HCT116 (cell line): ENCODE measurements around the gene DGAT2. TPM values are rescaled to one million over a fixed set of nuclear protein-coding genes. Genes with fewer than 3 reads are reported as not detected.

Source experiments
- ATAC-seq: fragments of 200-7000 bp; cut with Tn5 transposase; 2 replicates; pipeline ENCODE4 v1.9.1; 2020; ENCODE audit warnings: mild to moderate bottlenecking, moderate library complexity
- BruUV-seq: library from RNA; stranded (reverse); fragments of 400-500 nt; replicated peaks from 2 replicates; lab custom pipeline; 2021; lab: Mats Ljungman, UMichigan
- CTCF ChIA-PET: fragments of 300-600 bp; sonication (Branson Sonifier 250); formaldehyde crosslinking; loops from one replicate; lab custom pipeline; 2021; ENCODE audit warnings: antibody characterized with exemption; lab: Charles Lee
- POLR2A ChIA-PET: fragments of 300-600, 350-600 bp; sonication (Branson Sonifier 250); formaldehyde crosslinking; loops from one replicate; lab custom pipeline; 2021; ENCODE audit warnings: antibody characterized with exemption; lab: Charles Lee
- RAD21 ChIA-PET, 2 experiments: fragments of 300-600 bp; sonication (Branson Sonifier 250); formaldehyde crosslinking; loops; one replicate each; lab custom pipeline; 2023; ENCODE audit warnings: low total read pairs in 2 of 2; ENCODE audit not compliant: uncharacterized antibody in 2 of 2, unreplicated experiment in 2 of 2, low non-redundant PET in 1 of 2; lab: Charles Lee
- DNase-seq: peaks from one replicate; pipeline ENCODE4 v3.0.0-alpha.2; 2010; ENCODE audit warnings: low read depth, low spot score
- H2AFZ ChIP-seq: fragments of 200-600 bp; shearing (Covaris generic), sonication (generic); 2 replicates; pipeline ENCODE4 v1.6.1; 2017; ENCODE audit warnings: low read depth, mixed run types, mixed read lengths, antibody characterized with exemption, low read length; ENCODE audit not compliant: poor library complexity, severe bottlenecking
- H3K27ac ChIP-seq: 2 replicates; pipeline ENCODE4 v1.5.1; 2012; ENCODE audit warnings: low read depth, low read length
- H3K27me3 ChIP-seq: fragments of 200-600 bp; sonication (generic); 2 replicates; pipeline ENCODE4 v1.6.1; 2016; ENCODE audit warnings: mixed run types, low read length, mixed read lengths; ENCODE audit not compliant: insufficient read depth
- H3K36me3 ChIP-seq, 2 experiments: fragments of 200-500 bp in 1 of 2; fragments of 200-600 bp in 1 of 2; sonication (Bioruptor generic) in 1 of 2; sonication (generic) in 1 of 2; 2 replicates each; pipeline versions ENCODE4 v1.5.1 to v1.6.1; 2014 to 2016; ENCODE audit warnings: low read length in 2 of 2, inconsistent platforms in 1 of 2, mixed read lengths in 1 of 2, mixed run types in 1 of 2; ENCODE audit not compliant: insufficient read depth in 2 of 2, control insufficient read depth in 1 of 2
- H3K4me1 ChIP-seq, 2 experiments: fragments of 200-600 bp in 1 of 2; sonication (generic) in 1 of 2; 2 replicates each; pipeline versions ENCODE4 v1.5.1 to v1.6.1; 2012 to 2017; ENCODE audit warnings: low read length in 2 of 2, inconsistent platforms in 1 of 2, mild to moderate bottlenecking in 1 of 2, mixed read lengths in 1 of 2, mixed run types in 1 of 2, moderate library complexity in 1 of 2; ENCODE audit not compliant: insufficient read depth in 2 of 2, control insufficient read depth in 1 of 2
- H3K4me2 ChIP-seq: fragments of 200-600 bp; sonication (generic); 2 replicates; pipeline ENCODE4 v1.6.1; 2017; ENCODE audit warnings: mixed run types, low read length, mixed read lengths
- H3K4me3 ChIP-seq, 2 experiments: fragments of 200-600 bp in 1 of 2; sonication (generic) in 1 of 2; replicated peaks in 1 of 2; 2 replicates each; pipeline ENCODE4 v1.5.1; 2011 to 2016; ENCODE audit warnings: low read length in 2 of 2, control low read depth in 1 of 2, low read depth in 1 of 2, mild to moderate bottlenecking in 1 of 2, mixed read lengths in 1 of 2, mixed run types in 1 of 2
- H3K79me2 ChIP-seq: fragments of 200-600 bp; sonication (generic); 2 replicates; pipeline ENCODE4 v1.6.1; 2017; ENCODE audit warnings: mild to moderate bottlenecking, mixed run types, low read length, moderate library complexity, mixed read lengths; ENCODE audit not compliant: insufficient read depth
- H3K9ac ChIP-seq: fragments of 200-600 bp; sonication (generic); 2 replicates; pipeline ENCODE4 v1.6.1; 2016; ENCODE audit warnings: low read length, mixed read lengths
- H3K9me2 ChIP-seq: fragments of 200-600 bp; sonication (generic), shearing (Covaris generic); 2 replicates; pipeline ENCODE4 v1.6.1; 2017; ENCODE audit warnings: mixed run types, mild to moderate bottlenecking, moderate library complexity; ENCODE audit not compliant: insufficient read depth
- H3K9me3 ChIP-seq, 2 experiments: fragments of 200-500 bp in 1 of 2; fragments of 200-600 bp in 1 of 2; sonication (Bioruptor generic) in 1 of 2; sonication (generic) in 1 of 2; 2 replicates each; pipeline ENCODE4 v1.6.1; 2014 to 2017; ENCODE audit warnings: low read length in 2 of 2, mixed read lengths in 2 of 2, inconsistent platforms in 1 of 2, low read depth in 1 of 2, mild to moderate bottlenecking in 1 of 2, mixed run types in 1 of 2, moderate library complexity in 1 of 2; ENCODE audit not compliant: control insufficient read depth in 1 of 2, insufficient read depth in 1 of 2
- H4K20me1 ChIP-seq: fragments of 200-600 bp; sonication (generic), shearing (Covaris generic); 2 replicates; pipeline ENCODE4 v1.6.1; 2017; ENCODE audit warnings: mixed run types, mild to moderate bottlenecking, moderate library complexity; ENCODE audit not compliant: insufficient read depth
- CEBPB ChIP-seq: IDR thresholded peaks from 2 replicates; pipeline ENCODE4 v1.6.1; 2012; ENCODE audit warnings: low read depth
- CTCF ChIP-seq, 3 experiments: fragments of 200-600 bp in 1 of 3; sonication (generic) in 1 of 3; IDR thresholded peaks in 2 of 3; conservative IDR thresholded peaks in 1 of 3; 2 replicates each; pipeline ENCODE4 v1.5.1; 2012 to 2017; ENCODE audit warnings: low read depth in 2 of 3, low read length in 2 of 3, antibody characterized with exemption in 1 of 3, borderline replicate concordance in 1 of 3, control low read depth in 1 of 3, mild to moderate bottlenecking in 1 of 3, mixed read lengths in 1 of 3, mixed run types in 1 of 3, moderate library complexity in 1 of 3; ENCODE audit not compliant: insufficient read depth in 1 of 3
- EGR1 ChIP-seq: IDR thresholded peaks from 2 replicates; pipeline ENCODE4 v1.6.1; 2012; ENCODE audit warnings: low read depth
- ELF1 ChIP-seq: IDR thresholded peaks from 2 replicates; pipeline ENCODE4 v1.6.1; 2012; ENCODE audit warnings: low read depth, borderline replicate concordance
- EZH2phosphoT487 ChIP-seq: fragments of 200-600 bp; IDR thresholded peaks from 2 replicates; pipeline ENCODE4 v1.6.1; 2018; ENCODE audit warnings: antibody characterized with exemption, borderline replicate concordance
- FOSL1 ChIP-seq: IDR thresholded peaks from 2 replicates; pipeline ENCODE4 v1.6.1; 2012; ENCODE audit warnings: low read depth
- JUND ChIP-seq: IDR thresholded peaks from 2 replicates; pipeline ENCODE4 v1.6.1; 2012
- MAX ChIP-seq: IDR thresholded peaks from 2 replicates; pipeline ENCODE4 v1.6.1; 2012
- POLR2A ChIP-seq: IDR thresholded peaks from 2 replicates; pipeline ENCODE4 v1.7.0; 2011; ENCODE audit warnings: borderline replicate concordance; ENCODE audit not compliant: insufficient read depth, insufficient read length; ENCODE audit errors: extremely low read depth
- POLR2AphosphoS5 ChIP-seq: IDR thresholded peaks from 2 replicates; pipeline ENCODE4 v1.6.1; 2011; ENCODE audit warnings: mild to moderate bottlenecking, low read depth, low read length, moderate library complexity
- REST ChIP-seq: IDR thresholded peaks from 2 replicates; pipeline ENCODE4 v1.6.1; 2012; ENCODE audit warnings: low read depth
- SIN3A ChIP-seq: IDR thresholded peaks from 2 replicates; pipeline ENCODE4 v1.6.1; 2012; ENCODE audit warnings: low read depth
- SP1 ChIP-seq: IDR thresholded peaks from 2 replicates; pipeline ENCODE4 v1.6.1; 2012; ENCODE audit warnings: low read depth
- SRF ChIP-seq: IDR thresholded peaks from 2 replicates; pipeline ENCODE4 v1.6.1; 2012; ENCODE audit warnings: low read depth
- TCF7L2 ChIP-seq: IDR thresholded peaks from 2 replicates; pipeline ENCODE4 v1.7.0; 2011; ENCODE audit warnings: borderline replicate concordance, inconsistent platforms; ENCODE audit not compliant: insufficient read depth, insufficient read length; ENCODE audit errors: extremely low read depth
- YY1 ChIP-seq: IDR thresholded peaks from 2 replicates; pipeline ENCODE4 v1.6.1; 2011; ENCODE audit warnings: low read length, low read depth, moderate library complexity, mild to moderate bottlenecking; ENCODE audit not compliant: insufficient replicate concordance; ENCODE audit errors: extremely low read depth
- ZBTB33 ChIP-seq: IDR thresholded peaks from 2 replicates; pipeline ENCODE4 v1.6.1; 2011; ENCODE audit warnings: mild to moderate bottlenecking, low read length, moderate library complexity; ENCODE audit not compliant: insufficient replicate concordance; ENCODE audit errors: extremely low read depth
- intact Hi-C: fragments of 100-400 bp; cut with micrococcal nuclease; formaldehyde crosslinking; loops from 2 replicates; pipeline ENCODE4 v1.10.0; 2022
- total RNA-seq: library from RNA; stranded (reverse); gene quantifications from one replicate; pipeline ENCODE4 v1.2.1, GENCODE V29; 2021; ENCODE audit not compliant: unreplicated experiment

DGAT2 gene
- total RNA-seq, 1 experiment from 2014 or later = 2.4 TPM

GRCh38 chr11:75814677-75815344, 46.2 kb downstream of the DGAT2 start, which contains the start of gene UVRAG:
Gene UVRAG, plus strand, starts transcription at chr11:75815210. Its CDS starts 198 bp downstream, at chr11:75815408.
- H3K27ac ChIP-seq = peak within 1 kb of the TSS; percentile 63
- intact Hi-C loops = no loop called here

More at GRCh38 chr11:75814677-75815344, 46.2 kb downstream of the DGAT2 start, which contains the start of gene UVRAG:
- Histone ChIP-seq H4K20me1 (no peaks in the 10 kb centered on the region), H3K9me3 (no peaks in the 10 kb centered on the region), H2AFZ (peak within 1 kb of the TSS; percentile 31), H3K36me3 (no peaks in the 10 kb centered on the region), H3K27me3 (no peaks in the 10 kb centered on the region), H3K4me2 (peak within 1 kb of the TSS; percentile 83), H3K9ac (peak within 1 kb of the TSS; percentile 81), H3K9me2 (no peaks in the 10 kb centered on the region), H3K79me2 (peaks cover 13% of the 10 kb centered on the region), H3K4me3 (peak within 1 kb of the TSS; percentile 68 to 90), H3K4me1 (peaks cover 22 to 33% of the 10 kb centered on the region in 2 experiments)
- CTCF ChIA-PET = interaction anchor here (1.4 kb wide), 1 partner anchor 12 kb away, joined by 10 read pairs; no protein-coding TSS in a partner anchor
- ATAC-seq (peak; percentile 92), DNase-seq (peak; percentile 98)
- POLR2A ChIA-PET = no interaction called here
- no TSS peak for BruUV-seq
- TF ChIP-seq ELF1 (peak; percentile 83), TCF7L2 (peak; percentile 54), SIN3A (0 out of 2 replicates have a peak, but pooled peaks have one; percentile 39), JUND (no peak), REST (no peak), SRF (no peak), CTCF (IDR thresholded peaks at IDR 0.05 in 2 of 3, conservative IDR thresholded peaks at IDR 0.05 in 1 of 3; ENCODE audit: borderline replicate concordance in 1 of 3, insufficient read depth in 1 of 3, low read depth in 2 of 3, low read length in 2 of 3) (no peak), POLR2A (peak; percentile 27), CEBPB (no peak), FOSL1 (no peak), YY1 (peak; percentile 40), ZBTB33 (no peak), MAX (peak; percentile 84), POLR2AphosphoS5 (peak; percentile 75), SP1 (peak; percentile 97), EZH2phosphoT487 (no peak), EGR1 (peak; percentile 34; the same call in 1 of the 2 replicates)
- RAD21 ChIA-PET = no interaction called here
